Brain microvascular endothelial cell (primary cell): Measurements from ENCODE around the gene RPS10.

Experiments used
- DNase-seq: peaks from one replicate; pipeline ENCODE4 v3.0.0-alpha.2; 2020
- H3K27ac ChIP-seq: fragments of 250-450 bp; sonication (Bioruptor Pico); 2 replicates; pipeline ENCODE4 v1.5.1; 2020; ENCODE audit warnings: mild to moderate bottlenecking, moderate library complexity
- H3K27me3 ChIP-seq: fragments of 250-450 bp; sonication (Bioruptor Pico); replicated peaks from 2 replicates; pipeline ENCODE4 v1.5.1; 2020; ENCODE audit warnings: mild to moderate bottlenecking
- H3K36me3 ChIP-seq: fragments of 250-450 bp; sonication (Bioruptor Pico); replicated peaks from 2 replicates; pipeline ENCODE4 v1.5.1; 2020; ENCODE audit warnings: mild to moderate bottlenecking
- H3K4me3 ChIP-seq: 2 replicates; pipeline ENCODE4 v1.5.1; 2011; ENCODE audit warnings: low read depth, mild to moderate bottlenecking, control low read depth, low read length, moderate library complexity
- in situ Hi-C: cut with HindIII; loops from 2 replicates; pipeline ENCODE4 v1.10.0; 2017; ENCODE audit warnings: low sequenced_read_pairs, low pct_ligation_motif_present
- TF ChIP-seq, protein P1 (sequence below): IDR thresholded peaks from 2 replicates; pipeline ENCODE4 v1.5.1; 2011; ENCODE audit warnings: low read depth, mild to moderate bottlenecking, moderate library complexity, low read length, control low read depth, inconsistent platforms; ENCODE audit errors: missing control alignments

Gene RPS10

DNA sequence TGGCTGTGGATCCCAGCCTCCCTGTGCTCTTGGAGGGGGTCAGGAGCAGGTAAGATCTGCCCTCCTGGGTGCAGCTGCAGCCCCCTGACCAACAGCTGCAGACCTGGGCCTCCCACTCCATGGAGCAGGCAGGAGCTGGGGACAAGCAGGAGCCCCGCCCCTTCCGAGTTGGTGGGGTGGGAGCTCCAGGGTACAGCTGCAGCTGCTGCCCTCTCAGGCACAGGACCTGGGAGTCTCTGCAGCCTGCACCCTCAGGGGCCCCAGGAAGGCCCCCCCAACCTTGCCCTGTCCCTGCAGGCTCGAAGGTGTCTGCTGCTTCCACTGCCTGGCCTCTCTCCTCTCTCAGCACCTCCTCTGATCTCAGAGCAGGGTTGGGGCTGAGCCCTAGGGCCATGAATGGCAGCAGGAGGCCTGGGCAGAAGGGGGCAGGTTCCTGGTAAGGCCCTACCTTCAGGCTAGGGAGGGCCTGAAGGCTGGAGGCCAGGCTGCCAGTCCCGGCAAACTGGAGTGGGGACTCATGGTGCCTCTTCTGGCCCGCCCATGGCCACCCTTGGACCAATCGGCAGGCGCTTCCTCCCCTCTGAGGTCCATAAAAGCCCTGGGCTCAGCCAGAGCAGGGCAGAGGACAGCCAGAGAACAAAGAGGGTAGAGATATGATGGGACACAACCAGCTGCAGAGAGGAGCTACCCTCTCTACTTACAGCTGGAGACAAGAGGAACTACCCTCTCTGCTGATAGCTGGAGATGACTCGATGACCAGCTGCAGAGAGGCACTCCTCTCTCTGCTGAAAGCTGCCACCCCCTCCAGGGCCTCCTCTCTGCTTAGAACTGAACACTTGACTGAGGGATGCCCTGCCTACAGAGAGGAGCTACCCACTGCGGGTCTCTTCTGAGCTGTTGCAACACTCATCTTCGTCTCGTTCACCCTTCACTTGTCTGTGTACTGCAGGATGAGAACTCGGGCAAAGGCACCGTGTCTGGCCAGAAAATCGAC lies 32.2 kb upstream of the RPS10 start:
- no peak overlapping the region for H3K4me3 ChIP-seq
- H3K27ac ChIP-seq, result no peak overlapping the region
- H3K36me3 ChIP-seq, result no peaks in the 10 kb centered on the region
- DNase-seq, result no peak
- in situ Hi-C loops, result no loop called here
- TF ChIP-seq, protein P1, sequence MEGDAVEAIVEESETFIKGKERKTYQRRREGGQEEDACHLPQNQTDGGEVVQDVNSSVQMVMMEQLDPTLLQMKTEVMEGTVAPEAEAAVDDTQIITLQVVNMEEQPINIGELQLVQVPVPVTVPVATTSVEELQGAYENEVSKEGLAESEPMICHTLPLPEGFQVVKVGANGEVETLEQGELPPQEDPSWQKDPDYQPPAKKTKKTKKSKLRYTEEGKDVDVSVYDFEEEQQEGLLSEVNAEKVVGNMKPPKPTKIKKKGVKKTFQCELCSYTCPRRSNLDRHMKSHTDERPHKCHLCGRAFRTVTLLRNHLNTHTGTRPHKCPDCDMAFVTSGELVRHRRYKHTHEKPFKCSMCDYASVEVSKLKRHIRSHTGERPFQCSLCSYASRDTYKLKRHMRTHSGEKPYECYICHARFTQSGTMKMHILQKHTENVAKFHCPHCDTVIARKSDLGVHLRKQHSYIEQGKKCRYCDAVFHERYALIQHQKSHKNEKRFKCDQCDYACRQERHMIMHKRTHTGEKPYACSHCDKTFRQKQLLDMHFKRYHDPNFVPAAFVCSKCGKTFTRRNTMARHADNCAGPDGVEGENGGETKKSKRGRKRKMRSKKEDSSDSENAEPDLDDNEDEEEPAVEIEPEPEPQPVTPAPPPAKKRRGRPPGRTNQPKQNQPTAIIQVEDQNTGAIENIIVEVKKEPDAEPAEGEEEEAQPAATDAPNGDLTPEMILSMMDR, result no peak
- no peaks in the 10 kb centered on the region for H3K27me3 ChIP-seq

DNA sequence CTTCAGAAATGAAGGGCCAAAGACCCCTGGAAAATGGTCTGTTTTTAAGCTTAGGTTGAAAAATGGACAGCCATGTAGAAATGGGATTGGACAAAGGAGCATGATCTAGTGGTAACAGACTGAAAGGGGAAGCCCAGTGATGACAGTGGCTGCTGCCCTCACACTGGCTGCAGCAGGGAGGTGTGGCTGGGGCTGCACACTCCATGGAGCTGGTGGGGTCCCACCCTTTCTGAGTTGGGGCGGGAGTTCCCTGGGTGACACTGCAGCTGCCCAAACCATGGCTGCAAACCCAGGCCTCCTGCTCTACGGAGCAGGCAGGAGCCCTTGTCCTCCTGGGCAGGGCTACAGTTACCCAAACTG lies 31.5 kb upstream of the RPS10 start:
- in situ Hi-C loops, result no loop called here
- Histone ChIP-seq H3K4me3 (no peak overlapping the region), H3K27me3 (no peaks in the 10 kb centered on the region), H3K36me3 (no peaks in the 10 kb centered on the region), H3K27ac (no peak overlapping the region)
- no peak for DNase-seq
- TF ChIP-seq, protein P1, result no peak

DNA sequence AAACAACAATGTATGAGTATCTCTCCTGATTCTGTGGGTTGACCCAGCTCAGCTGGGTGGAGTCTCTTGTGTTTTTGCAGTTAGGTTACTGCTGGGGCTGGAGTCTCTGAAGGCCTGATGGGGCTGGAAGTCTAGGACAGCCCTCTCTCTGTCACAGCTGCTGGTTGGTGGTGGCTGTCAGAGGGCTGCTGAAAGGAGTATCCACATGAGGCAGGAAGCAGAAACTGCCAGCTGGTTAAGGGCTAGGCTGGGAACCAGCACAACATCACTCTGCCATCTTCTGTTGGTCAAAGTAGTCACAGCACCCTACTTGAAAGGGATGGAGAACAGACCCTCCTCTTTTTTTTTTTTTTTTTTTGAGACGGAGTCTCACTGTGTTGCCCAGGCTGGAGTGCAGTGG lies 30.0 kb upstream of the RPS10 start:
- Histone ChIP-seq H3K27me3 (no peaks in the 10 kb centered on the region), H3K4me3 (no peak overlapping the region), H3K27ac (no peak overlapping the region), H3K36me3 (no peaks in the 10 kb centered on the region)
- no peak for DNase-seq
- in situ Hi-C loops, result no loop called here
- TF ChIP-seq, protein P1, result no peak

DNA sequence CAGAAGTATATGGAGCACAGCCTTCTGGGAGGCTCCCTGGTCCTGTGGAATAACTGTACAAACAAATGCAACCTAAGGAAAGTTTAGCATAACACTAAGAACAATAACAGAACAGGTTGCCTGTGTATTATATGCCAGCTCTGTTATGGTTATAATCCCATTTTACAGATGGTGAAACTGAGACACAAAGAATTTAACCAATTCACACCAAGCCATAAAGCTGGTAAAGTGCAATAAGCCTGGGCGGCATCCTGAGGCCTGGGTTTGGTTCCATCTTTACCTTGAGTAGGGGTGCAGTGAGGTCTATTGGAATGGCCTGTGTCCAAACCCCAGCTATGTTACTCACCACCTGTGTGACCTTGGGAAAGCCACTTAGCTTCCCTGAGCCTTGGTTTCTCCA lies 25.3 kb upstream of the RPS10 start:
- H3K27ac ChIP-seq, result no peak overlapping the region
- TF ChIP-seq, protein P1, result no peak
- no peak overlapping the region for H3K4me3 ChIP-seq
- no peak for DNase-seq
- no peaks in the 10 kb centered on the region for H3K36me3 ChIP-seq
- H3K27me3 ChIP-seq, result no peaks in the 10 kb centered on the region
- in situ Hi-C loops, result no loop called here

DNA sequence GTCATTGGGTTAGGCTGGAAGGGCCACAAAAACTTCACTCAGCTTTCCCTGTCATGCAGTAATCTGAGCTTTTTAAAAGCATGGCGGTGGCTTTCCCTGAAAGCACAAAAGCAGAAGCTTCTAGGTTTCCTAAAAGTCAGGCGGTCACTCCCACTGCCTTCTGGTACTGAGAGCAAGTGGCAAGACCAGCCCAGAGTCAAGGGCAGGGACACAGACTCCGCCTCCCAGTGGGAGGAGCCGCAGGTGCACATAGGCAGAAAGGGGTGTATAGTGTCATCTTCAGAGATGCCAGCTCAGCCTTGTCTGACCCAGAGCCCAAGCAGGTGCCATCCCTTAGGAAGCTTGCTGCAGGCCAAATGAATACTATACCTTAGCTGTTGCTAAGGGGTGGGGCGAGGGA lies 22.0 kb upstream of the RPS10 start:
- Histone ChIP-seq H3K4me3 (no peak overlapping the region), H3K27ac (no peak overlapping the region), H3K27me3 (no peaks in the 10 kb centered on the region), H3K36me3 (no peaks in the 10 kb centered on the region)
- in situ Hi-C loops, result no loop called here
- DNase-seq, result no peak
- TF ChIP-seq, protein P1, result no peak
